ENCODE measurements around the gene STAMBP.
A peak's percentile ranks its signal among the peaks of the same experiment; 100 is the strongest.

The STAMBP gene

GRCh38 chr2:73895473-73895872, 66.7 kb downstream of the STAMBP start:
- in situ Hi-C loops (cut with MboI; ENCODE audit: low sequenced_read_pairs, unreplicated experiment) = no loop called here
- no peak for TF ChIP-seq CTCF (IDR thresholded peaks at IDR 0.05; ENCODE audit: borderline replicate concordance, control extremely low read depth, extremely low read depth, insufficient read depth, missing control alignments)
- no peak for DNase-seq (ENCODE audit: low spot score)

GRCh38 chr2:73896362-73897239, 67.8 kb downstream of the STAMBP start:
- DNase-seq (ENCODE audit: low spot score) = peak; percentile 51
- in situ Hi-C loops (cut with MboI; ENCODE audit: low sequenced_read_pairs, unreplicated experiment) = no loop called here
- TF ChIP-seq CTCF (IDR thresholded peaks at IDR 0.05; ENCODE audit: borderline replicate concordance, control extremely low read depth, extremely low read depth, insufficient read depth, missing control alignments) = no peak

- in situ Hi-C loops (cut with MboI; ENCODE audit: low sequenced_read_pairs, unreplicated experiment) = no loop called here
- no peak for TF ChIP-seq CTCF (IDR thresholded peaks at IDR 0.05; ENCODE audit: borderline replicate concordance, control extremely low read depth, extremely low read depth, insufficient read depth, missing control alignments)
- no peak for DNase-seq (ENCODE audit: low spot score)
Measured at GRCh38 chr2:73897240-73897583, 68.5 kb downstream of the STAMBP start.

GRCh38 chr2:73897934-73898333, 69.2 kb downstream of the STAMBP start:
- in situ Hi-C loops (cut with MboI; ENCODE audit: low sequenced_read_pairs, unreplicated experiment) = no loop called here
- DNase-seq (ENCODE audit: low spot score) = no peak
- no peak for TF ChIP-seq CTCF (IDR thresholded peaks at IDR 0.05; ENCODE audit: borderline replicate concordance, control extremely low read depth, extremely low read depth, insufficient read depth, missing control alignments)

- in situ Hi-C loops (cut with MboI; ENCODE audit: low sequenced_read_pairs, unreplicated experiment) = no loop called here
- no peak for DNase-seq (ENCODE audit: low spot score)
- no peak for TF ChIP-seq CTCF (IDR thresholded peaks at IDR 0.05; ENCODE audit: borderline replicate concordance, control extremely low read depth, extremely low read depth, insufficient read depth, missing control alignments)
Measured at GRCh38 chr2:73899801-73900336, 71.1 kb downstream of the STAMBP start.

GRCh38 chr2:73901143-73901542, 72.4 kb downstream of the STAMBP start:
- in situ Hi-C loops (cut with MboI; ENCODE audit: low sequenced_read_pairs, unreplicated experiment) = no loop called here
- DNase-seq (ENCODE audit: low spot score) = no peak
- no peak for TF ChIP-seq CTCF (IDR thresholded peaks at IDR 0.05; ENCODE audit: borderline replicate concordance, control extremely low read depth, extremely low read depth, insufficient read depth, missing control alignments)
